ENCODE measurements around the gene KIAA1217.

Gene KIAA1217

GRCh38 chr10:24240041-24240751, 31.3 kb downstream of the KIAA1217 start:
- H3K27ac ChIP-seq: peak overlapping the region in 1 of 2 donors; percentile 56
- no peak for TF ChIP-seq CTCF (IDR thresholded peaks at IDR 0.05)
- no peak for DNase-seq (ENCODE audit: low spot score)
- H3K4me3 ChIP-seq: peak overlapping the region; percentile 2

GRCh38 chr10:24241536-24242040, 32.6 kb downstream of the KIAA1217 start:
- no peak for DNase-seq (ENCODE audit: low spot score)
- Histone ChIP-seq H3K4me3 (no peak overlapping the region), H3K27ac (no peak overlapping the region)
- TF ChIP-seq CTCF (IDR thresholded peaks at IDR 0.05): no peak

- Histone ChIP-seq H3K27ac (no peak overlapping the region), H3K4me3 (no peak overlapping the region)
- no peak for TF ChIP-seq CTCF (IDR thresholded peaks at IDR 0.05)
- no peak for DNase-seq (ENCODE audit: low spot score)
Measured at GRCh38 chr10:24242562-24242961, 33.6 kb downstream of the KIAA1217 start.

- TF ChIP-seq CTCF (IDR thresholded peaks at IDR 0.05): no peak
- DNase-seq (ENCODE audit: low spot score): no peak
- no peak overlapping the region for H3K27ac ChIP-seq
- no peak overlapping the region for H3K4me3 ChIP-seq
Measured at GRCh38 chr10:24246365-24246764, 37.4 kb downstream of the KIAA1217 start.

GRCh38 chr10:24247841-24248240, 38.9 kb downstream of the KIAA1217 start:
- H3K4me3 ChIP-seq: no peak overlapping the region
- DNase-seq (ENCODE audit: low spot score): no peak
- TF ChIP-seq CTCF (IDR thresholded peaks at IDR 0.05): no peak
- no peak overlapping the region for H3K27ac ChIP-seq

- DNase-seq (ENCODE audit: low spot score): no peak
- Histone ChIP-seq H3K4me3 (no peak overlapping the region), H3K27ac (no peak overlapping the region)
- TF ChIP-seq CTCF (IDR thresholded peaks at IDR 0.05): no peak
Measured at GRCh38 chr10:24249829-24250415, 41.0 kb downstream of the KIAA1217 start.

- no peak for DNase-seq (ENCODE audit: low spot score)
- no peak for TF ChIP-seq CTCF (IDR thresholded peaks at IDR 0.05)
- H3K27ac ChIP-seq: no peak overlapping the region
- H3K4me3 ChIP-seq: no peak overlapping the region
Measured at GRCh38 chr10:24251547-24251946, 42.6 kb downstream of the KIAA1217 start.
